Astrocyte (in vitro differentiated cells and primary cell): ENCODE results near the gene TMEM18.

Experiments
- CTCF ChIP-seq: IDR thresholded peaks from 2 replicates; pipeline ENCODE4 v1.5.1; 2011; ENCODE audit warnings: low read depth, mild to moderate bottlenecking, inconsistent platforms, low read length, moderate library complexity; ENCODE audit not compliant: insufficient read depth
- EZH2 ChIP-seq: IDR thresholded peaks from 2 replicates; pipeline ENCODE4 v1.6.1; 2012; ENCODE audit warnings: mild to moderate bottlenecking, low read length, inconsistent platforms; ENCODE audit not compliant: insufficient read depth

GRCh38 chr2:634041-634440 lies 43.2 kb downstream of the TMEM18 start:
- TF ChIP-seq CTCF = no peak
- TF ChIP-seq EZH2 = no peak
